Dedifferentiated amniotic fluid mesenchymal stem cell (primary cell): ENCODE results near the gene ZNF200.

Source experiments
- DNase-seq: peaks from one replicate; pipeline ENCODE4 v3.0.0-alpha.2; 2016; ENCODE audit errors: extremely low spot score

ZNF200 gene

DNA sequence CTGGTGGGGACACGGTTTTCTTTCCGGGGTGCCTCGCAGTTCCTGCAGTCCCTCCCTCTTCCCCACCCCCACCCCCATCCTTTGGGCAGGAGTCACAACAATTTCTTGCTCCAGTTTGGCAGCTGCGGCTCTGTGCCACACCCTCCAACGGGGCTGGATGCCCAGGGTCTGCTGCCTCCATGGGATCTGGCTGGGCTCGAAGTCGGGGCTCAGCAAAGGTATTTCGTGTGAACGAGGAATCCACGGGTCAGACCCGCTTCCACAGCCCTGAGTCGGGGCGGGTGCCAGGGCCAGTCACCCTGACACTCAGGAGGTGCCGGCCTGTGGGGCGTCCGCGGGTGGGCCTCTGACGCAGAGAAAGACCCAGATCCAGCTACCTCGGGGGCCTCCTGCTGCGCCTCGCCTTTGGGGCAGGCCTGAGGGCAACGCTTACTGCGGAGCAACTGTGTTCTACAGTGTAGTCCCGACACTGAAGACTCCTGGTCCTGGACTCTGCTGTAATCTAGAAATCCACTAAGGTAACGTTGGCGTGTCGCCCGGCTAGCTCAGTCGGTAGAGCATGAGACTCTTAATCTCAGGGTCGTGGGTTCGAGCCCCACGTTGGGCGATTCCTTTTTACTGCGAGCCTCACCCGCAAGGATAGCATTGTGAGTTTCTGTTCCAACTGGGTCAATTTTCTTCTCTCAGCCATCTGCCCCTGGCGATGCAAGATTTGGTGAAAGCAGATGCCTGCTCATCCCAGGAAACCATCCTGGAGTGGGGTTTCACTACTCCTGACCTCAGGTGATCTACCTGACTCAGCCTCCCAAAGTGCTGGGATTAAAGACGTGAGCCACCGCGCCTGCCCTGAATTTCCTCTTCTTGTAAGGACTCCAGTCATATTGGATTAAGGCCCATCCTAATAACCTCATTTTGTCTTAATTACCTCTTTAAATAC lies 59.5 kb downstream of the ZNF200 start:
- DNase-seq: no peak

DNA sequence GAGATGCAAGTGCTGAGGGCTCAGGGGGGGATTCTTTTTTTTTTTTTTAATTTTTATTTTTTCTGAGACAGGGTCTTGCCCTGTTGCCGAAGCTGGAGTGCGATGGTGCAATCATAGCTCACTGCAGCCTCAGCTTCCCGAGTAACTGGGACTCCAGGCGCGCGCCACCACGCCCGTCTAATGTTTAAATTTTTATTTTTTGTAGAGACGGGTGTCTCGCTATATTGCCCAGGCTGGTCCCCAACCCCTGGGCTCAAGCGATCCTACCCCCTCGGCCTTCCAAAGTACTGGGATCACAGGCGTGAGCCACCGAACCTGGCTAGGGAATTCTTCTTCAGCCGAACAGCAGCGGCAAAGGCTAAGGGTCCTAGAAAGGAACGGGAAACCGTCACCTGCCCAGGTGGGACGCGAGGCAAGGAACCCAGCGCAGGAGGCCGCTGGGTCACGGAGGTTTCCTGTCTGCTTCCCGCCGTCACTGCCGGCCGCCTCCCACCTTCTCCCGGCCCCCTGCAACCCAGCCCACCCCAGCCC lies 60.3 kb downstream of the ZNF200 start:
- no peak for DNase-seq

DNA sequence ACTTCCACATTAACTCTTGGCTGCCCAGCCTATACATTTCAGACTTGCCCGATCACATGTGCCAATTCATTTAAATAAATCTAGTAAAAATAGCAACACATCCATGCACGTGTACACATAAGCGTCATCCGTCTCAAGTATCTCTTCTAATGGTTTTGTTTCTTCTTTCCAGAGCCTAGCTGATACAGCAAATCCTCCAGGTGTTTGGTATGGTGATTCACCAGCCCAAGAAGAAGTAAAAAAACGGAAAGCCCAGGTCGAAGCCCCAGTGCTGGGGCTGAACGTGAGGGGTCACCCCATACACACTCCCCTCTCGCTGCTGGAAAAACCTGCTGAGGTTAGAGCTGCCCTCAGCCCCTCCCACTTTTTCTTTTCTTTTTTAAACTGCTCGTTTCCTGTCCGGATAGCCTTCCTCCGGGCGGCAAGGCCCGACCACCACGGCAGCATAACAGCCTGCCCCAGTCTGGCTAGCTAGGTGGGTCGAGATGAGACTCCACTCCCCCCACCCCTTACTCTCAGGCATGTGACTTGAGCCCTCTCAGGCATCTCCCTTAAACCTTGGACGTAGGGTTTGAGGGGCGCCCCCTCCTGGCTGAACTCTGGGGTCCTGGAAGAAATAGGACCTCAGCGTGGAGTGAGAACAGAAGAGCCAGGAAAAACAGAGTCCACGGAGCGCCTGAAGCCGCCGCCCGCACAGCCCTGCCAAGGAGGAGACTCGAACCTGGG lies 60.9 kb downstream of the ZNF200 start:
- DNase-seq: no peak
